Astrocyte (in vitro differentiated cells and primary cell): ENCODE results near the gene NPHP4. TPM values are rescaled to one million over a fixed set of nuclear protein-coding genes. Genes with fewer than 3 reads are reported as not detected.

ENCODE experiments used
- DNase-seq: peaks from one replicate; pipeline ENCODE4 v3.0.0-alpha.2; 2010; ENCODE audit warnings: low read depth
- FAIRE-seq: peaks from 2 replicates; lab custom pipeline; 2011; peaks lifted over from hg19 to GRCh38; lab: Jason Lieb, UNC
- H2AFZ ChIP-seq: 2 replicates; pipeline ENCODE4 v1.6.0; 2012; ENCODE audit warnings: low read depth, low read length, inconsistent platforms
- H3K27ac ChIP-seq: 2 replicates; pipeline ENCODE4 v1.5.1; 2011; ENCODE audit warnings: low read depth, low read length, inconsistent platforms
- H3K27me3 ChIP-seq: 2 replicates; pipeline ENCODE4 v1.6.0; 2011; ENCODE audit warnings: low read length, inconsistent platforms; ENCODE audit not compliant: insufficient read depth
- H3K36me3 ChIP-seq: 2 replicates; pipeline ENCODE4 v1.5.1; 2011; ENCODE audit warnings: low read length, inconsistent platforms; ENCODE audit not compliant: insufficient read depth
- H3K4me1 ChIP-seq: 2 replicates; pipeline ENCODE4 v1.5.1; 2011; ENCODE audit warnings: low read length, inconsistent platforms; ENCODE audit not compliant: insufficient read depth
- H3K4me2 ChIP-seq: 2 replicates; pipeline ENCODE4 v1.6.0; 2012; ENCODE audit warnings: low read length, inconsistent platforms
- H3K4me3 ChIP-seq: 2 replicates; pipeline ENCODE4 v1.5.1; 2011; ENCODE audit warnings: low read depth, mild to moderate bottlenecking, low read length, inconsistent platforms; ENCODE audit not compliant: insufficient read depth
- H3K79me2 ChIP-seq: 2 replicates; pipeline ENCODE4 v1.6.0; 2012; ENCODE audit warnings: mild to moderate bottlenecking, low read length, inconsistent platforms; ENCODE audit not compliant: insufficient read depth
- H3K9ac ChIP-seq: 2 replicates; pipeline ENCODE4 v1.6.0; 2012; ENCODE audit warnings: mild to moderate bottlenecking, low read length, inconsistent platforms
- H3K9me3 ChIP-seq: 2 replicates; pipeline ENCODE4 v1.5.1; 2012; ENCODE audit warnings: low read depth, mild to moderate bottlenecking, low read length, inconsistent platforms; ENCODE audit not compliant: insufficient read depth
- H4K20me1 ChIP-seq: 2 replicates; pipeline ENCODE4 v1.6.0; 2012; ENCODE audit warnings: low read length, inconsistent platforms; ENCODE audit not compliant: insufficient read depth
- H3K27ac Mint-ChIP-seq: one replicate; pipeline ENCODE4 v1.8.0; 2021; ENCODE audit warnings: mild to moderate bottlenecking, mixed read lengths; ENCODE audit not compliant: unreplicated experiment
- H3K27me3 Mint-ChIP-seq: one replicate; pipeline ENCODE4 v1.8.0; 2021; ENCODE audit warnings: low read depth, mixed read lengths; ENCODE audit not compliant: unreplicated experiment
- H3K36me3 Mint-ChIP-seq: one replicate; pipeline ENCODE4 v1.8.0; 2021; ENCODE audit warnings: low read depth, mixed read lengths; ENCODE audit not compliant: unreplicated experiment
- H3K4me1 Mint-ChIP-seq: one replicate; pipeline ENCODE4 v1.8.0; 2021; ENCODE audit warnings: low read depth, mixed read lengths; ENCODE audit not compliant: unreplicated experiment
- H3K4me3 Mint-ChIP-seq: one replicate; pipeline ENCODE4 v1.8.0; 2021; ENCODE audit warnings: mild to moderate bottlenecking, moderate library complexity, mixed read lengths; ENCODE audit not compliant: unreplicated experiment
- H3K9me3 Mint-ChIP-seq: one replicate; pipeline ENCODE4 v1.8.0; 2021; ENCODE audit warnings: mild to moderate bottlenecking, mixed read lengths; ENCODE audit not compliant: unreplicated experiment
- CTCF ChIP-seq: IDR thresholded peaks from 2 replicates; pipeline ENCODE4 v1.5.1; 2011; ENCODE audit warnings: low read depth, mild to moderate bottlenecking, inconsistent platforms, low read length, moderate library complexity; ENCODE audit not compliant: insufficient read depth
- EZH2 ChIP-seq: IDR thresholded peaks from 2 replicates; pipeline ENCODE4 v1.6.1; 2012; ENCODE audit warnings: mild to moderate bottlenecking, low read length, inconsistent platforms; ENCODE audit not compliant: insufficient read depth
- total RNA-seq: library from RNA; stranded (reverse); gene quantifications from 2 replicates; pipeline ENCODE4 v1.2.1, GENCODE V29; 2021

Gene NPHP4
- total RNA-seq, 1 donor from 2014 or later = 8.4 TPM

- no peaks in the 10 kb centered on the region for H3K27me3 ChIP-seq
- H3K4me2 ChIP-seq = peak overlapping the region; percentile 79
- Mint-ChIP-seq H3K4me1 (peaks cover 45% of the 10 kb centered on the region), H3K4me3 (no peak overlapping the region), H3K27me3 (no peaks in the 10 kb centered on the region), H3K9me3 (no peaks in the 10 kb centered on the region), H3K27ac (peak overlapping the region; percentile 97), H3K36me3 (peaks cover 7% of the 10 kb centered on the region)
- TF ChIP-seq EZH2 = no peak
- no peak for TF ChIP-seq CTCF
- H3K27ac ChIP-seq = peak overlapping the region; percentile 17
- H3K4me1 ChIP-seq = peaks cover 18% of the 10 kb centered on the region
- H4K20me1 ChIP-seq = no peaks in the 10 kb centered on the region
- peak overlapping the region; percentile 53 for H3K9ac ChIP-seq
- H3K79me2 ChIP-seq = no peaks in the 10 kb centered on the region
- H3K9me3 ChIP-seq = no peaks in the 10 kb centered on the region
- H2AFZ ChIP-seq = no peak overlapping the region
- FAIRE-seq = peak; percentile 86
- DNase-seq = peak; percentile 88
- H3K36me3 ChIP-seq = no peaks in the 10 kb centered on the region
- no peak overlapping the region for H3K4me3 ChIP-seq
Measured at GRCh38 chr1:5938101-5938646, 54.1 kb downstream of the NPHP4 start.

DNA sequence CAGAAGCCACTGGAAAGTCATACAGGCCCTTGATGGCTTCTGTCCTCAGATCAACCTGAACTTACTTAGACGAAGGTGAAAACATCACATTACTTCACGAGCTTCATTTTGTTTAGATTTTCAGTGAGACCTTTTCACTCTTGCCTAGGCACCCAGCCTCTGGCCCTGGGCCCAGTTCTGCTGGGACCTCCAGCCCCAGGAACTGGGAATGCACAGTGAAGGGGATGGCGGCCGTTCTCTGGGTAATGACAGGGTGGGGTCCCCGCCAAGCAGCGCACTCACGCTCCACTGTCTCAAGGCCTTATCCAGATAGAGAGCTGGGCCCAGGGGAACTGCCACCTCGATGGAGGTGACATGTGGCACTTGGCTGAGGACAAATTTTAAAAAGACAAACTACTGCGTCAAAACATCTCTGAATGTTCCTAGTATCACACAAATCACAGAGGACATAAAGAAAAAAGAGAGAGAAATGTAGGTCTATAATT, 54.8 kb downstream of the NPHP4 start:
- no peak for DNase-seq
- FAIRE-seq = no peak
- Mint-ChIP-seq H3K27me3 (no peaks in the 10 kb centered on the region), H3K27ac (peak overlapping the region; percentile 97), H3K9me3 (no peaks in the 10 kb centered on the region), H3K4me3 (no peak overlapping the region), H3K36me3 (peaks cover 10% of the 10 kb centered on the region), H3K4me1 (peaks cover 45% of the 10 kb centered on the region)
- no peak for TF ChIP-seq EZH2
- H4K20me1 ChIP-seq = no peaks in the 10 kb centered on the region
- no peak overlapping the region for H3K4me3 ChIP-seq
- no peaks in the 10 kb centered on the region for H3K79me2 ChIP-seq
- H2AFZ ChIP-seq = no peak overlapping the region
- no peaks in the 10 kb centered on the region for H3K36me3 ChIP-seq
- H3K27ac ChIP-seq = no peak overlapping the region
- H3K9ac ChIP-seq = no peak overlapping the region
- H3K4me2 ChIP-seq = no peak overlapping the region
- no peaks in the 10 kb centered on the region for H3K27me3 ChIP-seq
- no peaks in the 10 kb centered on the region for H3K9me3 ChIP-seq
- H3K4me1 ChIP-seq = peaks cover 18% of the 10 kb centered on the region

GRCh38 chr1:5936621-5937372, 55.4 kb downstream of the NPHP4 start:
- H3K36me3 ChIP-seq = no peaks in the 10 kb centered on the region
- no peak overlapping the region for H3K4me2 ChIP-seq
- H3K27ac ChIP-seq = no peak overlapping the region
- H3K9ac ChIP-seq = no peak overlapping the region
- no peak for TF ChIP-seq EZH2
- no peak for TF ChIP-seq CTCF
- DNase-seq = no peak
- Mint-ChIP-seq H3K4me3 (no peak overlapping the region), H3K4me1 (peaks cover 45% of the 10 kb centered on the region), H3K9me3 (no peaks in the 10 kb centered on the region), H3K27me3 (no peaks in the 10 kb centered on the region), H3K27ac (peak overlapping the region; percentile 97), H3K36me3 (peaks cover 10% of the 10 kb centered on the region)
- no peak overlapping the region for H3K4me3 ChIP-seq
- H3K9me3 ChIP-seq = no peaks in the 10 kb centered on the region
- no peaks in the 10 kb centered on the region for H4K20me1 ChIP-seq
- H3K79me2 ChIP-seq = no peaks in the 10 kb centered on the region
- no peaks in the 10 kb centered on the region for H3K27me3 ChIP-seq
- H2AFZ ChIP-seq = no peak overlapping the region
- FAIRE-seq = no peak
- H3K4me1 ChIP-seq = peaks cover 18% of the 10 kb centered on the region
